HFF-Myc (cell line): ENCODE data around the gene FUS.

Source experiments
- DNase-seq: peaks from one replicate; pipeline ENCODE4 v3.0.0-alpha.2; 2011; ENCODE audit warnings: low read depth; ENCODE audit errors: extremely low read depth
- H3K4me3 ChIP-seq: replicated peaks from 2 replicates; pipeline ENCODE4 v1.5.1; 2011; ENCODE audit warnings: low read depth, mild to moderate bottlenecking, control low read depth, low read length
- CTCF ChIP-seq: IDR thresholded peaks from 2 replicates; pipeline ENCODE4 v1.5.1; 2012; ENCODE audit warnings: mild to moderate bottlenecking, low read depth, low read length, control low read depth; ENCODE audit errors: missing control alignments

FUS gene

GRCh38 chr16:31229501-31229900, 49.6 kb downstream of the FUS start:
- no peak for DNase-seq
- no peak overlapping the region for H3K4me3 ChIP-seq
- no peak for TF ChIP-seq CTCF

- no peak overlapping the region for H3K4me3 ChIP-seq
- no peak for TF ChIP-seq CTCF
- DNase-seq, result no peak
These were observed 58.1 kb downstream of the FUS start for GRCh38 chr16:31238041-31238440.
